Suprapubic skin (tissue), 4 donors: Measurements from ENCODE around the gene ACP1. TPM values are rescaled to one million over a fixed set of nuclear protein-coding genes. Genes with fewer than 3 reads are reported as not detected.

Experiments used
- DNase-seq, 2 donors: peaks; one replicate each; pipeline ENCODE4 v3.0.0-alpha.2; 2019; ENCODE audit warnings: low spot score in 2 of 2
- H3K27ac ChIP-seq: fragments of 200-600 bp; sonication (generic); one replicate; pipeline ENCODE4 v1.5.1; 2019
- H3K27me3 ChIP-seq: fragments of 200-600 bp; sonication (generic); one replicate; pipeline ENCODE4 v1.5.1; 2019
- H3K36me3 ChIP-seq: fragments of 200-600 bp; sonication (generic); one replicate; pipeline ENCODE4 v1.5.1; 2019
- H3K4me1 ChIP-seq: fragments of 200-600 bp; sonication (generic); one replicate; pipeline ENCODE4 v1.5.1; 2019
- H3K4me3 ChIP-seq: fragments of 200-600 bp; sonication (generic); one replicate; pipeline ENCODE4 v1.5.1; 2019; ENCODE audit warnings: mild to moderate bottlenecking
- H3K9me3 ChIP-seq: fragments of 200-600 bp; sonication (generic); one replicate; pipeline ENCODE4 v1.5.1; 2019
- CTCF ChIP-seq, 2 donors: fragments of 200-600 bp in 1 of 2; fragments of 450-650 bp in 1 of 2; sonication (generic) in 1 of 2; IDR thresholded peaks; one replicate each; pipeline ENCODE4 v1.5.1; 2016 to 2019; ENCODE audit warnings: antibody characterized with exemption in 2 of 2, mild to moderate bottlenecking in 1 of 2, moderate library complexity in 1 of 2
- EP300 ChIP-seq: sonication (generic); formaldehyde crosslinking; IDR thresholded peaks from one replicate; pipeline ENCODE4 v1.6.1; 2017; ENCODE audit warnings: antibody characterized with exemption
- POLR2A ChIP-seq, 2 donors: fragments of 450-650 bp; IDR thresholded peaks; one replicate each; pipeline ENCODE4 v1.6.1; 2017; ENCODE audit warnings: antibody characterized with exemption in 2 of 2, mild to moderate bottlenecking in 2 of 2, moderate library complexity in 2 of 2
- POLR2AphosphoS5 ChIP-seq, 3 donors: sonication (generic); formaldehyde crosslinking; IDR thresholded peaks; one replicate each; pipeline ENCODE4 v1.6.1; 2017; ENCODE audit warnings: antibody characterized with exemption in 3 of 3
- WGBS: methylation state at CpG from one replicate; pipeline ENCODE4 v1.1.5; 2018; 5-methylcytosine and 5-hydroxymethylcytosine counted together
- total RNA-seq, 4 donors: library from RNA; depleted of rRNA; stranded (reverse); fragments of >200 nt; gene quantifications; one replicate each; pipeline ENCODE4 v1.1.0, GENCODE V29; 2016

ACP1 gene
- total RNA-seq, 4 donors from 2014 or later: 72.4 to 90.8 (median 73.0) TPM

GRCh38 chr2:254241-254640, 10.5 kb upstream of the ACP1 start:
- no peak overlapping the region for H3K4me3 ChIP-seq
- H3K4me1 ChIP-seq: no peaks in the 10 kb centered on the region
- H3K36me3 ChIP-seq: peaks cover 12% of the 10 kb centered on the region
- H3K9me3 ChIP-seq: peaks cover 4% of the 10 kb centered on the region
- H3K27ac ChIP-seq: no peak overlapping the region
- no peaks in the 10 kb centered on the region for H3K27me3 ChIP-seq
- WGBS: 84% methylated on average over 7 of the region's 7 CpGs
- no peak for DNase-seq
- no peak for TF ChIP-seq POLR2A (IDR thresholded peaks at IDR 0.05)
- TF ChIP-seq EP300: no peak
- no peak for TF ChIP-seq POLR2AphosphoS5 (IDR thresholded peaks at IDR 0.05)
- no peak for TF ChIP-seq CTCF (IDR thresholded peaks at IDR 0.05)

GRCh38 chr2:255195-255594, 9.6 kb upstream of the ACP1 start:
- no peaks in the 10 kb centered on the region for H3K27me3 ChIP-seq
- H3K4me1 ChIP-seq: peaks cover under 1% of the 10 kb centered on the region
- DNase-seq: no peak
- H3K36me3 ChIP-seq: peaks cover 5% of the 10 kb centered on the region
- 98% methylated on average over 2 of the region's 2 CpGs for WGBS
- H3K27ac ChIP-seq: no peak overlapping the region
- H3K9me3 ChIP-seq: peaks cover 4% of the 10 kb centered on the region
- H3K4me3 ChIP-seq: no peak overlapping the region
- no peak for TF ChIP-seq CTCF (IDR thresholded peaks at IDR 0.05)
- no peak for TF ChIP-seq POLR2AphosphoS5 (IDR thresholded peaks at IDR 0.05)
- TF ChIP-seq POLR2A (IDR thresholded peaks at IDR 0.05): no peak
- TF ChIP-seq EP300: no peak

- DNase-seq: no peak
- Histone ChIP-seq H3K27ac (no peak overlapping the region), H3K4me3 (no peak overlapping the region), H3K27me3 (no peaks in the 10 kb centered on the region), H3K4me1 (peaks cover 5% of the 10 kb centered on the region), H3K36me3 (peaks cover 8% of the 10 kb centered on the region), H3K9me3 (peaks cover 4% of the 10 kb centered on the region)
- WGBS: 98% methylated on average over 3 of the region's 3 CpGs
- TF ChIP-seq POLR2A (IDR thresholded peaks at IDR 0.05): no peak
- no peak for TF ChIP-seq CTCF (IDR thresholded peaks at IDR 0.05)
- no peak for TF ChIP-seq EP300
- no peak for TF ChIP-seq POLR2AphosphoS5 (IDR thresholded peaks at IDR 0.05)
Measured at GRCh38 chr2:256094-256493, 8.7 kb upstream of the ACP1 start.

- WGBS: 95% methylated on average over 3 of the region's 3 CpGs
- Histone ChIP-seq H3K27ac (no peak overlapping the region), H3K9me3 (peaks cover 4% of the 10 kb centered on the region), H3K4me3 (no peak overlapping the region), H3K27me3 (no peaks in the 10 kb centered on the region), H3K36me3 (peaks cover 3% of the 10 kb centered on the region), H3K4me1 (peaks cover 5% of the 10 kb centered on the region)
- no peak for DNase-seq
- no peak for TF ChIP-seq POLR2A (IDR thresholded peaks at IDR 0.05)
- no peak for TF ChIP-seq POLR2AphosphoS5 (IDR thresholded peaks at IDR 0.05)
- no peak for TF ChIP-seq CTCF (IDR thresholded peaks at IDR 0.05)
- TF ChIP-seq EP300: no peak
Measured at GRCh38 chr2:257429-257828, 7.3 kb upstream of the ACP1 start.

- Histone ChIP-seq H3K4me1 (peaks cover 5% of the 10 kb centered on the region), H3K27ac (no peak overlapping the region), H3K36me3 (peaks cover 3% of the 10 kb centered on the region), H3K4me3 (no peak overlapping the region), H3K27me3 (no peaks in the 10 kb centered on the region), H3K9me3 (peaks cover 4% of the 10 kb centered on the region)
- no peak for DNase-seq
- TF ChIP-seq POLR2A (IDR thresholded peaks at IDR 0.05): no peak
- no peak for TF ChIP-seq EP300
- no peak for TF ChIP-seq CTCF (IDR thresholded peaks at IDR 0.05)
- no peak for TF ChIP-seq POLR2AphosphoS5 (IDR thresholded peaks at IDR 0.05)
- 99% methylated on average over 2 of the region's 2 CpGs for WGBS
Measured at GRCh38 chr2:257842-258241, 6.9 kb upstream of the ACP1 start.
